Astrocyte (in vitro differentiated cells and primary cell): ENCODE data around the gene ABHD2. TPM values are rescaled to one million over a fixed set of nuclear protein-coding genes. Genes with fewer than 3 reads are reported as not detected.

Source experiments
- DNase-seq: peaks from one replicate; pipeline ENCODE4 v3.0.0-alpha.2; 2010; ENCODE audit warnings: low read depth
- FAIRE-seq: peaks from 2 replicates; lab custom pipeline; 2011; peaks lifted over from hg19 to GRCh38; lab: Jason Lieb, UNC
- H2AFZ ChIP-seq: 2 replicates; pipeline ENCODE4 v1.6.0; 2012; ENCODE audit warnings: low read depth, low read length, inconsistent platforms
- H3K27ac ChIP-seq: 2 replicates; pipeline ENCODE4 v1.5.1; 2011; ENCODE audit warnings: low read depth, low read length, inconsistent platforms
- H3K27me3 ChIP-seq: 2 replicates; pipeline ENCODE4 v1.6.0; 2011; ENCODE audit warnings: low read length, inconsistent platforms; ENCODE audit not compliant: insufficient read depth
- H3K36me3 ChIP-seq: 2 replicates; pipeline ENCODE4 v1.5.1; 2011; ENCODE audit warnings: low read length, inconsistent platforms; ENCODE audit not compliant: insufficient read depth
- H3K4me1 ChIP-seq: 2 replicates; pipeline ENCODE4 v1.5.1; 2011; ENCODE audit warnings: low read length, inconsistent platforms; ENCODE audit not compliant: insufficient read depth
- H3K4me2 ChIP-seq: 2 replicates; pipeline ENCODE4 v1.6.0; 2012; ENCODE audit warnings: low read length, inconsistent platforms
- H3K4me3 ChIP-seq: 2 replicates; pipeline ENCODE4 v1.5.1; 2011; ENCODE audit warnings: low read depth, mild to moderate bottlenecking, low read length, inconsistent platforms; ENCODE audit not compliant: insufficient read depth
- H3K79me2 ChIP-seq: 2 replicates; pipeline ENCODE4 v1.6.0; 2012; ENCODE audit warnings: mild to moderate bottlenecking, low read length, inconsistent platforms; ENCODE audit not compliant: insufficient read depth
- H3K9ac ChIP-seq: 2 replicates; pipeline ENCODE4 v1.6.0; 2012; ENCODE audit warnings: mild to moderate bottlenecking, low read length, inconsistent platforms
- H3K9me3 ChIP-seq: 2 replicates; pipeline ENCODE4 v1.5.1; 2012; ENCODE audit warnings: low read depth, mild to moderate bottlenecking, low read length, inconsistent platforms; ENCODE audit not compliant: insufficient read depth
- H4K20me1 ChIP-seq: 2 replicates; pipeline ENCODE4 v1.6.0; 2012; ENCODE audit warnings: low read length, inconsistent platforms; ENCODE audit not compliant: insufficient read depth
- H3K27ac Mint-ChIP-seq: one replicate; pipeline ENCODE4 v1.8.0; 2021; ENCODE audit warnings: mild to moderate bottlenecking, mixed read lengths; ENCODE audit not compliant: unreplicated experiment
- H3K27me3 Mint-ChIP-seq: one replicate; pipeline ENCODE4 v1.8.0; 2021; ENCODE audit warnings: low read depth, mixed read lengths; ENCODE audit not compliant: unreplicated experiment
- H3K36me3 Mint-ChIP-seq: one replicate; pipeline ENCODE4 v1.8.0; 2021; ENCODE audit warnings: low read depth, mixed read lengths; ENCODE audit not compliant: unreplicated experiment
- H3K4me1 Mint-ChIP-seq: one replicate; pipeline ENCODE4 v1.8.0; 2021; ENCODE audit warnings: low read depth, mixed read lengths; ENCODE audit not compliant: unreplicated experiment
- H3K4me3 Mint-ChIP-seq: one replicate; pipeline ENCODE4 v1.8.0; 2021; ENCODE audit warnings: mild to moderate bottlenecking, moderate library complexity, mixed read lengths; ENCODE audit not compliant: unreplicated experiment
- H3K9me3 Mint-ChIP-seq: one replicate; pipeline ENCODE4 v1.8.0; 2021; ENCODE audit warnings: mild to moderate bottlenecking, mixed read lengths; ENCODE audit not compliant: unreplicated experiment
- EZH2 ChIP-seq: IDR thresholded peaks from 2 replicates; pipeline ENCODE4 v1.6.1; 2012; ENCODE audit warnings: mild to moderate bottlenecking, low read length, inconsistent platforms; ENCODE audit not compliant: insufficient read depth
- total RNA-seq: library from RNA; stranded (reverse); gene quantifications from 2 replicates; pipeline ENCODE4 v1.2.1, GENCODE V29; 2021
- TF ChIP-seq, protein P1 (sequence below): IDR thresholded peaks from 2 replicates; pipeline ENCODE4 v1.5.1; 2011; ENCODE audit warnings: low read depth, mild to moderate bottlenecking, inconsistent platforms, low read length, moderate library complexity; ENCODE audit not compliant: insufficient read depth

ABHD2 gene
- total RNA-seq, 1 donor from 2014 or later = 41.3 TPM

DNA sequence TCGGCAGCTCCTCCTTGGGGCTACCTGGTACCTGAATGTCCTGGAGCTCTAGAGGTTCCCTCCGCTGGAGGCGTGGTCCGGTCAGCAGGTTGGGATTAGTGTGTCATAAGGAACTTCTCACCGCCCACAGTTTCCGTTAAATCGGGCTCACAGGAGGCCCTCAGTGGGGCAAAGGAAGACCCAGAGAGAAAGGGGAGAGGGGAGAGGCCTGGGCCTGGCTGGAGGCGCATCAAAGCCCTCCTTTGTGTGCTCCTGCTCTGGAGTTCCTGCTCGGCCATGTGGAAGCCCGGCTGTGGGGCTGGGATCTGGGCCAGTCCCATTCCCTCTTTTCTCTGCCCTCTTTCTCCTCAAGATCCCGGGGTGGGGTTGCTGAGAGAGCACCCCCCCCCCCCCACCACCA lies 133.3 kb downstream of the ABHD2 start, which contains the start of gene RLBP1:
Gene RLBP1, minus strand, starts transcription at position 37 of the 400 bp plus-strand sequence. CDS start 2,604 bp downstream, outside the sequence.
- Histone ChIP-seq H3K9me3 (no peaks in the 10 kb centered on the region), H3K4me1 (peaks cover 4% of the 10 kb centered on the region), H3K4me2 (peak within 1 kb of the TSS; percentile 48), H3K27me3 (peaks cover 4% of the 10 kb centered on the region), H3K36me3 (no peaks in the 10 kb centered on the region), H2AFZ (peak within 1 kb of the TSS; percentile 47), H3K79me2 (no peaks in the 10 kb centered on the region), H3K4me3 (no peak within 1 kb of the TSS), H3K9ac (no peak within 1 kb of the TSS), H4K20me1 (no peaks in the 10 kb centered on the region), H3K27ac (no peak within 1 kb of the TSS)
- FAIRE-seq (no peak), DNase-seq (peak; percentile 9)
- Mint-ChIP-seq H3K36me3 (no peaks in the 10 kb centered on the region), H3K27ac (no peak within 1 kb of the TSS), H3K4me1 (no peaks in the 10 kb centered on the region), H3K27me3 (peaks cover 14% of the 10 kb centered on the region), H3K9me3 (no peaks in the 10 kb centered on the region), H3K4me3 (no peak within 1 kb of the TSS)
- TF ChIP-seq, protein P1, sequence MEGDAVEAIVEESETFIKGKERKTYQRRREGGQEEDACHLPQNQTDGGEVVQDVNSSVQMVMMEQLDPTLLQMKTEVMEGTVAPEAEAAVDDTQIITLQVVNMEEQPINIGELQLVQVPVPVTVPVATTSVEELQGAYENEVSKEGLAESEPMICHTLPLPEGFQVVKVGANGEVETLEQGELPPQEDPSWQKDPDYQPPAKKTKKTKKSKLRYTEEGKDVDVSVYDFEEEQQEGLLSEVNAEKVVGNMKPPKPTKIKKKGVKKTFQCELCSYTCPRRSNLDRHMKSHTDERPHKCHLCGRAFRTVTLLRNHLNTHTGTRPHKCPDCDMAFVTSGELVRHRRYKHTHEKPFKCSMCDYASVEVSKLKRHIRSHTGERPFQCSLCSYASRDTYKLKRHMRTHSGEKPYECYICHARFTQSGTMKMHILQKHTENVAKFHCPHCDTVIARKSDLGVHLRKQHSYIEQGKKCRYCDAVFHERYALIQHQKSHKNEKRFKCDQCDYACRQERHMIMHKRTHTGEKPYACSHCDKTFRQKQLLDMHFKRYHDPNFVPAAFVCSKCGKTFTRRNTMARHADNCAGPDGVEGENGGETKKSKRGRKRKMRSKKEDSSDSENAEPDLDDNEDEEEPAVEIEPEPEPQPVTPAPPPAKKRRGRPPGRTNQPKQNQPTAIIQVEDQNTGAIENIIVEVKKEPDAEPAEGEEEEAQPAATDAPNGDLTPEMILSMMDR = no peak
- no peak for TF ChIP-seq EZH2

DNA sequence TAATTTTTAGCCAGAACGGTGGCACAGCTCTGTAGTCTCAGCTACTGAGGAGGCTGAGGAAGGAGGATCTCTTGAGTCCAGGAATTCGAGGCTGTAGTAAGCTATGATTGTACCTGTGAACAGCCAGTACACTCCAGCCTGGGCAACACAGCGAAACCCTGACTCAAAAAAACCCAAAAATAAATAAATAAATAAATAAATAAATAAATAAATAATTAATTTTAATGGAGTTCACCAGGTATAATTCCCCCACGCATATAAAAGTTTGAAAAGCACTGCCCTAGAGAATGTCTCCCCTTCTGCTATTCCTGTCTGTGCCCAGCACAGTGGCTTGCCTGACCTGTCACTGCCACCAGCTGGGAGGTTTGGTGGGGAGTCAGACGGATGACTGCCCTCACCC lies 137.3 kb downstream of the ABHD2 start:
- Mint-ChIP-seq H3K9me3 (peaks cover 2% of the 10 kb centered on the region), H3K27me3 (no peaks in the 10 kb centered on the region), H3K27ac (no peak overlapping the region), H3K36me3 (no peaks in the 10 kb centered on the region), H3K4me1 (no peaks in the 10 kb centered on the region), H3K4me3 (no peak overlapping the region)
- Histone ChIP-seq H2AFZ (no peak overlapping the region), H4K20me1 (no peaks in the 10 kb centered on the region), H3K36me3 (no peaks in the 10 kb centered on the region), H3K9me3 (no peaks in the 10 kb centered on the region), H3K4me2 (no peak overlapping the region), H3K27ac (no peak overlapping the region), H3K27me3 (no peaks in the 10 kb centered on the region), H3K4me1 (peaks cover 12% of the 10 kb centered on the region), H3K79me2 (no peaks in the 10 kb centered on the region), H3K4me3 (no peak overlapping the region), H3K9ac (no peak overlapping the region)
- TF ChIP-seq EZH2 = no peak
- TF ChIP-seq, protein P1 = no peak
- DNase-seq (no peak), FAIRE-seq (no peak)

DNA sequence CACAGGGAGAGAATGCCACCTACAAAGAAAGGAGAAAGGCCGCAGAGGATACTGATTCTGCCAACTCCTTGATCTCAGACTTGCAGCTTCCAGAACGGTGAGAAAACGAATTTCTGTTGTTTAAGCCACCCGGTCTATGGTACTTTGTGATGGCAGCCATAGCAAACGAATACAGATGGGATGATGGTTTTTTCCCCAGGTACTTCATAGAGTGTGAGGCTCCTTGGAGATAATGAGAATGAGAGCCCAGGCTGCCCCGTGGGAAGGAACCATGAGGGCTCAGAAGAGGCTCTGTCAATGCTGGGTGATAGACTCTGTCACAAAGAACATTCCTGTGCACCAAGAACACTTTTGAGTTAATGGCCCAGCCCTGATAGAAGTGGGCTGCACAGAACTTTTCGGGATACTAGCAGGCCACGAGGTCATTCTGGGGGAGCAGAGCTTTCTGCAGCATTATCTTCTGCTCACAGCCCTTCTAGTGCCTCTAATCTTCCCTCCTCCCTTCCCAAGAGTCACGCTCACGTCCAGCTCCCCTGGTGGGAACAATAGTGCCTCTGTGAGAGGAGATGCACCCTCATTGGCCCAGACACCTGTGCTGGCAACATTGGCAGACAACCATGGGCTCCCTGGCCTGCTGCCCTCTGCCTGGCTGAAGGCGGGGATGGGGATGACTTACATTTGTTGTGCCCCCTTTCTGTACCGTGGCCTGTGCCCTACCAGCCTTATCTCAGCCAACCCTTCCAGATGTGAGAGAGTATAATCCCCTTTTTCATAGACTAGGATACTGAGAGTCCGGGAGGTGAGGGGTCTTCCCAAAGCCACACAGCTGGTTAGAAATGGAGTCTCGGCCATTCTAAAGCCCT lies 138.3 kb downstream of the ABHD2 start:
- Mint-ChIP-seq H3K9me3 (peaks cover 2% of the 10 kb centered on the region), H3K4me1 (no peaks in the 10 kb centered on the region), H3K27me3 (no peaks in the 10 kb centered on the region), H3K36me3 (no peaks in the 10 kb centered on the region), H3K27ac (no peak overlapping the region), H3K4me3 (no peak overlapping the region)
- H3K4me2 ChIP-seq = no peak overlapping the region
- peaks cover 13% of the 10 kb centered on the region for H3K4me1 ChIP-seq
- TF ChIP-seq EZH2 = no peak
- no peak for DNase-seq
- H3K27ac ChIP-seq = no peak overlapping the region
- no peaks in the 10 kb centered on the region for H3K27me3 ChIP-seq
- H3K9ac ChIP-seq = no peak overlapping the region
- no peaks in the 10 kb centered on the region for H3K9me3 ChIP-seq
- H3K79me2 ChIP-seq = no peaks in the 10 kb centered on the region
- no peaks in the 10 kb centered on the region for H3K36me3 ChIP-seq
- H2AFZ ChIP-seq = no peak overlapping the region
- FAIRE-seq = no peak
- H3K4me3 ChIP-seq = no peak overlapping the region
- no peaks in the 10 kb centered on the region for H4K20me1 ChIP-seq
